ENCODE measurements around the gene MYT1. TPM values are rescaled to one million over a fixed set of nuclear protein-coding genes. Genes with fewer than 3 reads are reported as not detected.

MYT1 gene
- polyA plus RNA-seq, 1 of the 3 experiments (the other 2 are of a cell fraction), result 0.10 TPM

DNA sequence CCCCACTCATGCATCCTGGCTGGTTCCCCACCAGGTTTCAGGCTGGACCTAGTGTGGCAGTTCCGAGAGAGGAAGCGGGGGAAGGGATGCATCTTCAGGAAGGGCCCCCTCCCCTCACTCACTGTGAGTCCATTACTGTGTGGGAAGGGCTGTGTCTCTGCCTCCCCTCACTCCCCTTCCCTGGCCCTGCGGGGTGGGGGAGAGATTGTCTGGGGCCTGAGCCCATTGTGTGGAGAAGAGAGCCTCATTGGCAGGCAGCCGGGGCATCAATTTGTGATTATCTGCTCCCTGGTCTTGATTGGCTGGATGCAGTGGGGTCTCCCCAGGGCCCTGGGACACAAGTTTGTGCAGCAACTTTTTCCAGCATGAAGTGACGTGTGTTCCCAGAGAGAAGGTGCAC, 4.1 kb upstream of the MYT1 start:
- DNase-seq, result no peak
- no peak overlapping the region for H3K4me3 ChIP-seq (ENCODE audit: low read depth in 2 of 2, low read length in 1 of 2)
- H4K20me1 ChIP-seq (ENCODE audit: insufficient read depth), result no peaks in the 10 kb centered on the region
- no peak overlapping the region for H2AFZ ChIP-seq (ENCODE audit: low read depth)
- no peaks in the 10 kb centered on the region for H3K36me3 ChIP-seq (replicated peaks in 1 of 2; ENCODE audit: control insufficient read depth in 1 of 2, insufficient read depth in 2 of 2, low read length in 1 of 2)
- H3K4me1 ChIP-seq (ENCODE audit: control insufficient read depth in 1 of 2, insufficient read depth in 2 of 2, low read depth in 1 of 2, low read length in 1 of 2), result peaks cover 0 to 49% of the 10 kb centered on the region in 2 experiments; a peak in 2 of 4 replicates
- H3F3A ChIP-seq (replicated peaks; ENCODE audit: insufficient read depth), result no peaks in the 10 kb centered on the region
- H3K9ac ChIP-seq, result no peak overlapping the region
- no peaks in the 10 kb centered on the region for H3K9me3 ChIP-seq
- H3K27me3 ChIP-seq (ENCODE audit: insufficient read depth), result peaks cover 15% of the 10 kb centered on the region
- WGBS (ENCODE audit: low lambda C conversion rate), result 89% methylated on average over 2 of the region's 5 CpGs
- ChIA-PET POLR2A (no interaction called here), CTCF (no interaction called here)
- H3K27ac ChIP-seq (ENCODE audit: low read depth in 2 of 2, low read length in 1 of 2), result no peak overlapping the region; a peak in 1 of 4 replicates
- no peak overlapping the region for H3K4me2 ChIP-seq
- TF ChIP-seq RCOR1 (IDR thresholded peaks at IDR 0.05; ENCODE audit: low read length), result no peak
- TF ChIP-seq JUND (IDR thresholded peaks at IDR 0.05), result no peak
- TF ChIP-seq, protein P1, sequence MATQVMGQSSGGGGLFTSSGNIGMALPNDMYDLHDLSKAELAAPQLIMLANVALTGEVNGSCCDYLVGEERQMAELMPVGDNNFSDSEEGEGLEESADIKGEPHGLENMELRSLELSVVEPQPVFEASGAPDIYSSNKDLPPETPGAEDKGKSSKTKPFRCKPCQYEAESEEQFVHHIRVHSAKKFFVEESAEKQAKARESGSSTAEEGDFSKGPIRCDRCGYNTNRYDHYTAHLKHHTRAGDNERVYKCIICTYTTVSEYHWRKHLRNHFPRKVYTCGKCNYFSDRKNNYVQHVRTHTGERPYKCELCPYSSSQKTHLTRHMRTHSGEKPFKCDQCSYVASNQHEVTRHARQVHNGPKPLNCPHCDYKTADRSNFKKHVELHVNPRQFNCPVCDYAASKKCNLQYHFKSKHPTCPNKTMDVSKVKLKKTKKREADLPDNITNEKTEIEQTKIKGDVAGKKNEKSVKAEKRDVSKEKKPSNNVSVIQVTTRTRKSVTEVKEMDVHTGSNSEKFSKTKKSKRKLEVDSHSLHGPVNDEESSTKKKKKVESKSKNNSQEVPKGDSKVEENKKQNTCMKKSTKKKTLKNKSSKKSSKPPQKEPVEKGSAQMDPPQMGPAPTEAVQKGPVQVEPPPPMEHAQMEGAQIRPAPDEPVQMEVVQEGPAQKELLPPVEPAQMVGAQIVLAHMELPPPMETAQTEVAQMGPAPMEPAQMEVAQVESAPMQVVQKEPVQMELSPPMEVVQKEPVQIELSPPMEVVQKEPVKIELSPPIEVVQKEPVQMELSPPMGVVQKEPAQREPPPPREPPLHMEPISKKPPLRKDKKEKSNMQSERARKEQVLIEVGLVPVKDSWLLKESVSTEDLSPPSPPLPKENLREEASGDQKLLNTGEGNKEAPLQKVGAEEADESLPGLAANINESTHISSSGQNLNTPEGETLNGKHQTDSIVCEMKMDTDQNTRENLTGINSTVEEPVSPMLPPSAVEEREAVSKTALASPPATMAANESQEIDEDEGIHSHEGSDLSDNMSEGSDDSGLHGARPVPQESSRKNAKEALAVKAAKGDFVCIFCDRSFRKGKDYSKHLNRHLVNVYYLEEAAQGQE (IDR thresholded peaks at IDR 0.05; ENCODE audit: low read depth, low read length), result no peak
- TF ChIP-seq NRF1 (IDR thresholded peaks at IDR 0.05; ENCODE audit: low read depth, low read length), result no peak
- no peak for TF ChIP-seq TEAD4 (IDR thresholded peaks at IDR 0.05; ENCODE audit: borderline replicate concordance, insufficient read depth)
- TF ChIP-seq POLR2AphosphoS5 (IDR thresholded peaks at IDR 0.05; ENCODE audit: low read depth, low read length), result no peak
- TF ChIP-seq EZH2phosphoT487 (IDR thresholded peaks at IDR 0.05; ENCODE audit: borderline replicate concordance, low read depth), result no peak
- no peak for TF ChIP-seq FOXJ3 (CRISPR knock-in tag; IDR thresholded peaks at IDR 0.05)
- TF ChIP-seq, protein P2, sequence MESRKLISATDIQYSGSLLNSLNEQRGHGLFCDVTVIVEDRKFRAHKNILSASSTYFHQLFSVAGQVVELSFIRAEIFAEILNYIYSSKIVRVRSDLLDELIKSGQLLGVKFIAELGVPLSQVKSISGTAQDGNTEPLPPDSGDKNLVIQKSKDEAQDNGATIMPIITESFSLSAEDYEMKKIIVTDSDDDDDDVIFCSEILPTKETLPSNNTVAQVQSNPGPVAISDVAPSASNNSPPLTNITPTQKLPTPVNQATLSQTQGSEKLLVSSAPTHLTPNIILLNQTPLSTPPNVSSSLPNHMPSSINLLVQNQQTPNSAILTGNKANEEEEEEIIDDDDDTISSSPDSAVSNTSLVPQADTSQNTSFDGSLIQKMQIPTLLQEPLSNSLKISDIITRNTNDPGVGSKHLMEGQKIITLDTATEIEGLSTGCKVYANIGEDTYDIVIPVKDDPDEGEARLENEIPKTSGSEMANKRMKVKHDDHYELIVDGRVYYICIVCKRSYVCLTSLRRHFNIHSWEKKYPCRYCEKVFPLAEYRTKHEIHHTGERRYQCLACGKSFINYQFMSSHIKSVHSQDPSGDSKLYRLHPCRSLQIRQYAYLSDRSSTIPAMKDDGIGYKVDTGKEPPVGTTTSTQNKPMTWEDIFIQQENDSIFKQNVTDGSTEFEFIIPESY (IDR thresholded peaks at IDR 0.05; ENCODE audit: borderline replicate concordance, low read depth), result no peak
- TF ChIP-seq FOXM1 (IDR thresholded peaks at IDR 0.05; ENCODE audit: low read depth), result no peak
- no peak for TF ChIP-seq ELF1 (IDR thresholded peaks at IDR 0.05)
- TF ChIP-seq MEF2A (IDR thresholded peaks at IDR 0.05; ENCODE audit: borderline replicate concordance, low read depth), result no peak
- TF ChIP-seq, protein P3, sequence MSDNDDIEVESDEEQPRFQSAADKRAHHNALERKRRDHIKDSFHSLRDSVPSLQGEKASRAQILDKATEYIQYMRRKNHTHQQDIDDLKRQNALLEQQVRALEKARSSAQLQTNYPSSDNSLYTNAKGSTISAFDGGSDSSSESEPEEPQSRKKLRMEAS (IDR thresholded peaks at IDR 0.05; ENCODE audit: low read depth), result no peak
- no peak for TF ChIP-seq GATA2 (CRISPR knock-in tag; IDR thresholded peaks at IDR 0.05)
- TF ChIP-seq SMC3 (IDR thresholded peaks at IDR 0.05; ENCODE audit: low read depth, low read length), result no peak
- TF ChIP-seq RXRA (IDR thresholded peaks at IDR 0.05; ENCODE audit: borderline replicate concordance, low read depth), result no peak
- TF ChIP-seq TCF12 (IDR thresholded peaks at IDR 0.05), result no peak
- TF ChIP-seq TAF1 (IDR thresholded peaks at IDR 0.05; ENCODE audit: borderline replicate concordance, low read depth, low read length), result no peak
- TF ChIP-seq, protein P4, sequence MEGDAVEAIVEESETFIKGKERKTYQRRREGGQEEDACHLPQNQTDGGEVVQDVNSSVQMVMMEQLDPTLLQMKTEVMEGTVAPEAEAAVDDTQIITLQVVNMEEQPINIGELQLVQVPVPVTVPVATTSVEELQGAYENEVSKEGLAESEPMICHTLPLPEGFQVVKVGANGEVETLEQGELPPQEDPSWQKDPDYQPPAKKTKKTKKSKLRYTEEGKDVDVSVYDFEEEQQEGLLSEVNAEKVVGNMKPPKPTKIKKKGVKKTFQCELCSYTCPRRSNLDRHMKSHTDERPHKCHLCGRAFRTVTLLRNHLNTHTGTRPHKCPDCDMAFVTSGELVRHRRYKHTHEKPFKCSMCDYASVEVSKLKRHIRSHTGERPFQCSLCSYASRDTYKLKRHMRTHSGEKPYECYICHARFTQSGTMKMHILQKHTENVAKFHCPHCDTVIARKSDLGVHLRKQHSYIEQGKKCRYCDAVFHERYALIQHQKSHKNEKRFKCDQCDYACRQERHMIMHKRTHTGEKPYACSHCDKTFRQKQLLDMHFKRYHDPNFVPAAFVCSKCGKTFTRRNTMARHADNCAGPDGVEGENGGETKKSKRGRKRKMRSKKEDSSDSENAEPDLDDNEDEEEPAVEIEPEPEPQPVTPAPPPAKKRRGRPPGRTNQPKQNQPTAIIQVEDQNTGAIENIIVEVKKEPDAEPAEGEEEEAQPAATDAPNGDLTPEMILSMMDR (IDR thresholded peaks at IDR 0.05), result no peak
- TF ChIP-seq, protein P5, sequence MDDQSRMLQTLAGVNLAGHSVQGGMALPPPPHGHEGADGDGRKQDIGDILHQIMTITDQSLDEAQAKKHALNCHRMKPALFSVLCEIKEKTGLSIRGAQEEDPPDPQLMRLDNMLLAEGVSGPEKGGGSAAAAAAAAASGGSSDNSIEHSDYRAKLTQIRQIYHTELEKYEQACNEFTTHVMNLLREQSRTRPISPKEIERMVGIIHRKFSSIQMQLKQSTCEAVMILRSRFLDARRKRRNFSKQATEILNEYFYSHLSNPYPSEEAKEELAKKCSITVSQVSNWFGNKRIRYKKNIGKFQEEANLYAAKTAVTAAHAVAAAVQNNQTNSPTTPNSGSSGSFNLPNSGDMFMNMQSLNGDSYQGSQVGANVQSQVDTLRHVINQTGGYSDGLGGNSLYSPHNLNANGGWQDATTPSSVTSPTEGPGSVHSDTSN (IDR thresholded peaks at IDR 0.05), result no peak
- no peaks in the 10 kb centered on the region for H3K79me2 ChIP-seq (ENCODE audit: insufficient read depth)
- H3K9me2 ChIP-seq, result no peaks in the 10 kb centered on the region
